GM06990 (cell line): ENCODE data around the gene SPRED3.

Source experiments
- DNase-seq: peaks from one replicate; pipeline ENCODE4 v3.0.0-alpha.2; 2011; ENCODE audit not compliant: insufficient read length; ENCODE audit errors: extremely low read depth
- H3K27me3 ChIP-seq: replicated peaks from 2 replicates; pipeline ENCODE4 v1.6.0; 2011; ENCODE audit warnings: low read length; ENCODE audit not compliant: control insufficient read depth, insufficient read depth
- H3K36me3 ChIP-seq: 2 replicates; pipeline ENCODE4 v1.5.1; 2011; ENCODE audit warnings: low read length; ENCODE audit not compliant: control insufficient read depth, insufficient read depth
- H3K4me3 ChIP-seq: replicated peaks from 2 replicates; pipeline ENCODE4 v1.5.1; 2011; ENCODE audit warnings: low read depth, mild to moderate bottlenecking, control low read depth, low read length
- TF ChIP-seq, protein P1 (sequence below): IDR thresholded peaks from 2 replicates; pipeline ENCODE4 v1.5.1; 2011; ENCODE audit warnings: low read length, control low read depth, mild to moderate bottlenecking, inconsistent platforms; ENCODE audit not compliant: insufficient read depth, poor library complexity, severe bottlenecking

Gene SPRED3

DNA sequence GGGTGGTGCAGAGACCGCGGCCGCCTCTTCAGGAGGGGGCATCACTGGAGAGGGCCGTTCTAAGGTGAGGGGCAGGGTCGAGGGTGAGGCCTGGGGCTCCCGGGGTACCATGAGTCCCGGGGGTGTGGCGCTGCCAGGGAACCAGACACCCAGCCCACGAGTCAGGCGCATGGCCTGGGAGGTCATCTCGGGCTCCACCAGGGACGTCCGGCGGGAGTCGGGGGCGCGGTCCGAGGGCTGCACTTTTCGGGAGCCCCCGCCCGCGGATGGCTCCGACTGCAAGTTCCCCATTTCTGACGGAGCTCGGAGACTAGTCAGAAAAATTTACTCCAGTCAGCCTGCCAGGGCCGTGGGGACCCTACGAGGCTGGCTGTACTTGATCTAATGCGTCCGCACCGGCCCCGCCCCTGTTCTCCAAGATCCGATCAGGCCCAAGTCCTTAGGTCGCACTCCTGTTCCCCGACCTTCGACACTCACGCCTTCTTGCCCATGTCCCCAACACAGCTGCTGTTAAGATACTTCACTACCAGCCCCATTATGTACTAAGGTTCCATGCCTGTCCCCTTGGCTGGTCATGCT lies 1.4 kb upstream of the SPRED3 start:
- H3K27me3 ChIP-seq, result peaks cover 1% of the 10 kb centered on the region
- peaks cover 21% of the 10 kb centered on the region for H3K36me3 ChIP-seq
- DNase-seq, result no peak
- TF ChIP-seq, protein P1, sequence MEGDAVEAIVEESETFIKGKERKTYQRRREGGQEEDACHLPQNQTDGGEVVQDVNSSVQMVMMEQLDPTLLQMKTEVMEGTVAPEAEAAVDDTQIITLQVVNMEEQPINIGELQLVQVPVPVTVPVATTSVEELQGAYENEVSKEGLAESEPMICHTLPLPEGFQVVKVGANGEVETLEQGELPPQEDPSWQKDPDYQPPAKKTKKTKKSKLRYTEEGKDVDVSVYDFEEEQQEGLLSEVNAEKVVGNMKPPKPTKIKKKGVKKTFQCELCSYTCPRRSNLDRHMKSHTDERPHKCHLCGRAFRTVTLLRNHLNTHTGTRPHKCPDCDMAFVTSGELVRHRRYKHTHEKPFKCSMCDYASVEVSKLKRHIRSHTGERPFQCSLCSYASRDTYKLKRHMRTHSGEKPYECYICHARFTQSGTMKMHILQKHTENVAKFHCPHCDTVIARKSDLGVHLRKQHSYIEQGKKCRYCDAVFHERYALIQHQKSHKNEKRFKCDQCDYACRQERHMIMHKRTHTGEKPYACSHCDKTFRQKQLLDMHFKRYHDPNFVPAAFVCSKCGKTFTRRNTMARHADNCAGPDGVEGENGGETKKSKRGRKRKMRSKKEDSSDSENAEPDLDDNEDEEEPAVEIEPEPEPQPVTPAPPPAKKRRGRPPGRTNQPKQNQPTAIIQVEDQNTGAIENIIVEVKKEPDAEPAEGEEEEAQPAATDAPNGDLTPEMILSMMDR, result no peak
- peak overlapping the region; percentile 34 for H3K4me3 ChIP-seq

DNA sequence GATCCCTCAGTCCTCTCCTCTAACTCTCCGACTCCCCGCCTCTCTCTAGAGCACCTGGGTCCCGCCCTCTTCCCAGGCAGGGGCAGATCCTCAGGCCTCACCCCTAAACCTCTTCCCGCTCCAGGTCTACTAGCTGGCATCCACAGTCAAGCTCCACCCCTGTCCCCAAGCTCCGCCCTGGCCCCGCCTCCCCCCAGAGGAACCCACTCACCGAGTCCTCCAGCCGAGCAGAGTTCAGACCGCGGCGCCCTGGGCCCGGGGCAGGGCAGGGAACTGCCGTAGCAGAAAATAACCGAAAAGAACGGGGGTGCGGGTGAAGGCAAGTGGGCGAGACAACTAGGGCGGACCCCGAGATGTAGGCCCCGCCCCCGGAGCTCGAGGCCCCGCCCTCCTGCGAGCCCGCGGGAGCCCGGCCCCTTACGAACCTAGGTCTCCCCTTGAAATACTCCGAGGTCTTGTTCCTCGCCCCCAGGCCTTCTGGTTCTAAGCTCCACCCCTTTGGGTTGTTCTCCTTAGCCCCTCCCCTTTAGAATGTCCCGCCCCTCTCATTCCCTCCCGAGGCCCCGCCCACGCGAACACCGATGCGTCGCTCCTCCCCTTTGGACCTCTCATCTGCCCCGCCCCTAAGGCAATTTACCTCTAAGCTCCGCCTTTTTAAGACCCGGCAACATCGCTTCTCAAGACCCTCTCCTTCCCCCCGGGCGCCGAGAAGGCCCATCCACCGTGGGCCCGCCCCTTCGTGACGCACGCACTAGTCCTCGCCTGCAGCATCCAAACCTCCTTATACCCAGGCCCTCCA lies 748 bp upstream of the SPRED3 start, which contains the start of gene GGN:
Gene GGN, minus strand, starts transcription at position 485 of the 799 bp plus-strand sequence. CDS start 773 bp downstream, outside the sequence.
- peak; percentile 81 for DNase-seq
- peaks cover 19% of the 10 kb centered on the region for H3K36me3 ChIP-seq
- H3K27me3 ChIP-seq, result peaks cover 1% of the 10 kb centered on the region
- H3K4me3 ChIP-seq, result peak within 1 kb of the TSS; percentile 34
- TF ChIP-seq, protein P1, result no peak

DNA sequence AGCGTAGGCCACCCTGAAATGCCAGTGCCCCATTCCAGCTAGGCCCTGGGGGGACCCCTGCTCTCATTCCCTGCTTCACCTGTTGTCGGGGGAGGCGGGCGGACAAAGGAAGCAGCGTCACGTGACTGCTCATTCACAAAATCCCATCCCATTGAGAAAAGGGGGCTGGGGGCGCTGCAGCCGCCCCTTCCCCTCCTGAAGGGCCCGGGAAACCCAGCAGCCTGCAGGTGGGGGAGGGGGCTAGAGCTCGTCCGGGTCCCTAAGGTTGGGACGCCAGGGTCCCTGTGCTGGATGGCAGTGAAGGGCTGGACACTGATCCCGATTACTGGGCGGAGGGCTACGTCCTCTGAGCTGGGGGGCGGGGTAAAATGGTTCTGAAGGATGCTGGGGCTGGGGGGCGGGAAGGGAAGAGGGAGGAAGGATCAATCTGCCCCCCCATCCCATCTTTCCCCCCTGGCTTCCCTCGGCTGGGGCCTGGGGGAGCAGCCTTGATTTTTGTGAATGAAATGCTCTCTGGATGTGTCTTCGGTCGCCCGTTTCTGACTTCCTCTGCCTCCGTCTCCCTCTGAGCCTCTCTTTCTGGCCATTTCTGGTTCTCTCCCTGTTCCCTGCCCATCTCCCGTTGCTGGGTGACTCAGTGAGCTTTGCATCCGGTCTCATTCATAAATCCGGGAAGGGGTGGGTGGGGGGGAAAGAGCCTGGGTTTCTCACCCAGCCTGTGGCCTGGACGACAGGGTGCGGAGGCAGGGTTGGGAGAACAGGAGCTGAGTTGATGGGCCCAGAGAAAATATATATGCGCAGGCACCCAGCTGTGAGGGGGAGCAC lies 816 bp downstream of the SPRED3 start:
- no peak for DNase-seq
- peaks cover 7% of the 10 kb centered on the region for H3K36me3 ChIP-seq
- peaks cover 1% of the 10 kb centered on the region for H3K27me3 ChIP-seq
- TF ChIP-seq, protein P1, result no peak
- H3K4me3 ChIP-seq, result no peak overlapping the region

DNA sequence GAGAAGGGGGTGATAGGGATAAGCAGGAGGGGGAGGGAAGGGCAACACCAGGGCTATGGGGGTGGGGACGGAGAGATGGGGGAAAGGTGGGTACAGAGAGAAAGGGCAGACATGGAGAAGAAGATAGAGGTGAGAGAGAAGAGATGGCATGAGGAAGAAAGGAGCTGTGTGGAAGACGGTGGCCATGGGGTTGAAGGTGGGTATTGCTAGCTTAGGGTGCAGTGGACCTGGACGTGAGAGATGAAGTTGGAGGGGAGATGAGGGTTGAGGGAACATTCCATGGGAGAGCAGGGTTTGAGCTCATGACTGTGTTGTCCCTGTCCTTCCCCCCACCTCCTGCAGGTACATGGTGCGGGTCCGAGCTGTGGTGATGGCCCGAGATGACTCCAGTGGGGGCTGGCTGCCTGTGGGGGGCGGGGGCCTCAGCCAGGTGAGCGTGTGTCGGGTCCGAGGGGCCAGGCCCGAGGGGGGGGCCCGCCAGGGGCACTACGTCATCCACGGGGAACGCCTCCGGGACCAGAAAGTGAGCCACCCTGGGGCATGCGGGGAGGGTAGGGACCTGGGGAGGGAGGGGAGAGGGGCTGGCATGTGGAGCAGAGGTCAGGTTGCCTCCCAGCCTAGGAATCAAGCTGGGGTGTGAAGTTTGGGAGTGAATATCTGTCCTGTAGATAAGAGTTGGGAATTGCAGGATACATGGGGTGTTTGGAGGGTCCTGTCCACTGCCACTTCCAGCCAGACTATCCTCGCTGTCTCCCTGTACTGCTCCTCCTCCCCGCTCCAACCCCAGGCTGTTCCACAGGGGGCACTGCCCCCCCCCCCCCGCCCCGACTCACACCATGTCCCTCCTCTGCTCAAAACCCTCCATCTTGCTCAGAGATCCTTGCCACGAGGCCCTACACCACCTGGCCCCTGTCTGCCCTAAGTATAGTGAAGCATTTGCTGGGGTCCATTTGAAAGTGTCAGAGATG lies 1.7 kb downstream of the SPRED3 start:
- Histone ChIP-seq H3K36me3 (no peaks in the 10 kb centered on the region; the same call in none of the 2 replicates), H3K4me3 (no peak overlapping the region), H3K27me3 (peaks cover 1% of the 10 kb centered on the region)
- TF ChIP-seq, protein P1, result no peak
- no peak for DNase-seq

DNA sequence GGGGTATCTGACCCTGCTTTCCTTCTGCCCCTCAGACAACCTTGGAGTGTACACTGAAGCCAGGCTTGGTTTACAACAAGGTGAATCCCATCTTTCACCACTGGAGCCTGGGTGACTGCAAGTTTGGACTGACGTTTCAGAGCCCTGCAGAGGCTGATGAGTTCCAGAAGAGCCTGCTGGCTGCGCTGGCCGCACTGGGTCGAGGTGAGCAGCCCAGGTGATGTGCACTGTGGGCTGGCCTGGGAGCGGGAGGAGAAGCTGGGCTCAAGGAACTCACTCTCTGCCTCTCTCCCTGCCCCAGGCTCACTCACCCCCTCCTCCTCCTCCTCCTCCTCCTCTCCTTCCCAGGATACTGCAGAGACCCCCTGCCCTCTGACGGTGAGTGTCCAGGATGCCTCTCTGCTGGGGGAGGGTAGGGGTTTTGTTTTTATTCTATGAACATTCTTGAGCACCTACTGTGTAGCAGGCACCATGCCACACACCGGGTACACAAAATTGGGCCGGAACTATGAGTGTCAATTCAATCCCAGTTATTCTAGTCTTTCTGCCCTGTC lies 3.5 kb downstream of the SPRED3 start:
- DNase-seq, result no peak
- H3K4me3 ChIP-seq, result no peak overlapping the region
- H3K27me3 ChIP-seq, result peaks cover 1% of the 10 kb centered on the region
- H3K36me3 ChIP-seq, result no peaks in the 10 kb centered on the region
- TF ChIP-seq, protein P1, result no peak
